NB4 (cell line): ENCODE results near the gene DNAJC6.

Source experiments
- CTCF ChIP-seq: IDR thresholded peaks from one replicate; pipeline ENCODE4 v1.5.1; 2012; ENCODE audit warnings: low read depth, low read length
- MYC ChIP-seq: IDR thresholded peaks from 2 replicates; pipeline ENCODE4 v1.6.1; 2011; ENCODE audit warnings: low read depth, low read length

- TF ChIP-seq CTCF (no peak), MYC (no peak)
Measured at GRCh38 chr1:65334081-65334480, 24.7 kb downstream of the DNAJC6 start.
